GM12801 (cell line): ENCODE results near the gene BRME1.

ENCODE experiments used
- TF ChIP-seq, protein P1 (sequence below): IDR thresholded peaks from one replicate; pipeline ENCODE4 v1.5.1; 2011; ENCODE audit warnings: control low read depth; ENCODE audit not compliant: insufficient read length; ENCODE audit errors: extremely low read depth

Gene BRME1

DNA sequence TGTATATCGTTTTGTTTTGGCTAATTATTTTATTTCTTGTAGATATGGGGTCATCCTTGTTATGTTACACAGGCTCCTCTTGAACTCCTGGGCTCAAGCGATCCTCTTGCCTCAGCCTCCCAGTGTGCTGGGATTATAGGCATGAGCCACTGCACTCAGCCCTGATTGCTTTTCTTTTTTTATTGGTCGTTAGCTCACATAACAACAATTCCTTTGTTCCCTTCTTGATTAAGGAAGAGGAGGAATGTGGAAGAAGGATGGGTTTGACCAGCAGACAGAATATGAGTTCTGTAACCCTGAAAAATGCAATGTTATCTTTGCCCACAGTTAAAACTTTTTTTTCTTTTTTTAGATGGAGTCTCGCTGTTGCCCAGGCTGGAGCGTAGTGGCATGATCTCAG lies 11.4 kb downstream of the BRME1 start:
- TF ChIP-seq, protein P1, sequence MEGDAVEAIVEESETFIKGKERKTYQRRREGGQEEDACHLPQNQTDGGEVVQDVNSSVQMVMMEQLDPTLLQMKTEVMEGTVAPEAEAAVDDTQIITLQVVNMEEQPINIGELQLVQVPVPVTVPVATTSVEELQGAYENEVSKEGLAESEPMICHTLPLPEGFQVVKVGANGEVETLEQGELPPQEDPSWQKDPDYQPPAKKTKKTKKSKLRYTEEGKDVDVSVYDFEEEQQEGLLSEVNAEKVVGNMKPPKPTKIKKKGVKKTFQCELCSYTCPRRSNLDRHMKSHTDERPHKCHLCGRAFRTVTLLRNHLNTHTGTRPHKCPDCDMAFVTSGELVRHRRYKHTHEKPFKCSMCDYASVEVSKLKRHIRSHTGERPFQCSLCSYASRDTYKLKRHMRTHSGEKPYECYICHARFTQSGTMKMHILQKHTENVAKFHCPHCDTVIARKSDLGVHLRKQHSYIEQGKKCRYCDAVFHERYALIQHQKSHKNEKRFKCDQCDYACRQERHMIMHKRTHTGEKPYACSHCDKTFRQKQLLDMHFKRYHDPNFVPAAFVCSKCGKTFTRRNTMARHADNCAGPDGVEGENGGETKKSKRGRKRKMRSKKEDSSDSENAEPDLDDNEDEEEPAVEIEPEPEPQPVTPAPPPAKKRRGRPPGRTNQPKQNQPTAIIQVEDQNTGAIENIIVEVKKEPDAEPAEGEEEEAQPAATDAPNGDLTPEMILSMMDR = no peak

DNA sequence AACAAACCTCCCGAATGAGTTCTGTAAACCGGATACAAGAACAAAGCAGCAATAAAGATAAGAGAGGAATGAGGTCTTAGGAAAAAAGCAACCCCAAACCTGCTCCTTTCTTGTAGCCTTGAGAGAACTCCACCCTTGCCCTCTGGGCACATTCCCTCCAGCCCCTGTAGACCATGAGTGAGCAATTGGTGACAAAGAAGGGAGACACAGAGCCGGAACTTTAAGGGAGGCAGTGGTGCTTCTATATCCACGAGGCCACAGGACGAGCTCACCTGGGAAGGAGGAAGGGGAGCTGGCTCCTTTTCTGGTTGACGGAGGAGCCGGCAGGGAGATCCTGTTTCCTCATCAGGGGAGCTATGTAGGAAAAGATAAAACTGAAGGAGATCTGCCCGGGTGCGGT lies 13.0 kb downstream of the BRME1 start:
- TF ChIP-seq, protein P1 = no peak

DNA sequence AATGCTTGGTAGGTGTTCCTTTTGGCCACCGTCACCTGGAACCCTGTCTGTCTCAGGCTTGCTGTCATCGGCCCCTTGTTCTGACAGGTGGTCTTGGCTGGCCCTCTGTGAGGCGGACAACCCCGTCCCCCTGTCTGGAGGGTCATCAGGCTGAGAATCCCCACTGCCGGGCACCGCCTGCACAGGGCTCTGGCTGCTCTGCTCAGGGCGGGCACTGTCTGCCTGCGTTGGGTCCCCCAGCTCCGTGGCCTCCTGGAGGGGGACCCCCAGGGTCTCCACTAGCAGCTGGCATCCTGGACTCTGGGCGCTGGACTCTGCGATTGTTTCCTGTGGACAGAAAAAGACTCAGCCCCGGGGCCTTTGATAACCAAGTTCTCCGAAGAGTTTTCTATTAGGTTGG lies 15.8 kb downstream of the BRME1 start:
- TF ChIP-seq, protein P1 = no peak

DNA sequence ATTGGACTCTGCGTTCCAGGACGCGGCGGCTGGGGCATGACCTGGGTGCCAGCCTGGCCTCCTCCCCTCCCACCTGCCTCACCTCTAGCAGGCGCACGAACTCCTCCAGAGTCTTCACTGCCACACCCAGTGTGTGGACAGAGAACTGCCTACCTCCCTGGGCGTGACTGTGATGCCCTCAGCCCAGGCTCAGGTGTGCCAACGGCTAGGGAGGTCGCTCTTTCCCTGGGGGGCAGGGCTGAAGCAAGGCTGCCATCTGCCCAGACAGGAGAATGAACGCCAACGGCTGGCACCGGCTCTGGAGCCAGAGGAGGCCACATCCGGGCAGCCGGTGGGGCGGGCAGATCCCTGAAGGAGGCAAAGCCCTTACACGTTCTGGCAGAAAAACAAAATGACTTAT lies 17.6 kb downstream of the BRME1 start:
- TF ChIP-seq, protein P1 = no peak

DNA sequence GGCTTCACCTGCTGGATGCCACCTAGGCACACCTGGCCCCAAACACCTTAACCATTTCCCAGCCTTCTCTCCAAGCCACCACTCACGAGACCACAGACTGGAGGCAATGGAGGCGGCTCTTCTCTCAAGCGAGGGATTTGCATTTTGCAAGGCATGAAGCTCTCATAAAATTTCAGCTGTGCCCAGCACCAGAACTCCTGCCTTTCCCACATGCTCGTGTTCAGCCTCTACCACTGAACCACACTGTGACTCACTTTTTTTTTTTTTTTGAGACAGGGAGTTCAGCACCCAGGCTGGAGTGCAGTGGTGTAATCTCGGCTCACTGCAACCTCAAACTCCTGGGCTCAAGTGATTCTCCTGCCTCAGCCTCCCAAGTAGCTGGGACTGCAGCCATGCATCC lies 18.4 kb downstream of the BRME1 start:
- TF ChIP-seq, protein P1 = no peak

DNA sequence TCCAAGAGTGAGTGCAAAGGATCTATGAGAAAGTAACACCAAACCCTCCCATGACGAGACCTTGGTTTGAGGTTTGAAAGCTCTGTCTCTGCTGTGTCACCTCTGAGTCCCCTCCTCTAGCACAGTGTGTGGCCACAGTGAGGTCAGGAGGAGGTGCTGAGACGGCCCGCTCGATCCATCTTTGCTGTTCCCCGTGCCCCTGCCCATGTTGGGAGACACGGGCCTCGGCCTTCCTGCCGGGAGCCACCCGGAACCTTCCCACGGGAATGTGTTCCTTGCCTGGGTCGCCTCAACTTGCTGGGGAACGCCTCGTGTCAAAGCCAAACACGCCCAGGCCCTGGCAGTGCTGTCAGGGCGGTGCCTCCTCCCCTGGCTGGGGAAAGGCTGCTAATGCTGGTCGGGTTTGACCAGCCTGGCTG lies 18.9 kb downstream of the BRME1 start:
- TF ChIP-seq, protein P1 = no peak

DNA sequence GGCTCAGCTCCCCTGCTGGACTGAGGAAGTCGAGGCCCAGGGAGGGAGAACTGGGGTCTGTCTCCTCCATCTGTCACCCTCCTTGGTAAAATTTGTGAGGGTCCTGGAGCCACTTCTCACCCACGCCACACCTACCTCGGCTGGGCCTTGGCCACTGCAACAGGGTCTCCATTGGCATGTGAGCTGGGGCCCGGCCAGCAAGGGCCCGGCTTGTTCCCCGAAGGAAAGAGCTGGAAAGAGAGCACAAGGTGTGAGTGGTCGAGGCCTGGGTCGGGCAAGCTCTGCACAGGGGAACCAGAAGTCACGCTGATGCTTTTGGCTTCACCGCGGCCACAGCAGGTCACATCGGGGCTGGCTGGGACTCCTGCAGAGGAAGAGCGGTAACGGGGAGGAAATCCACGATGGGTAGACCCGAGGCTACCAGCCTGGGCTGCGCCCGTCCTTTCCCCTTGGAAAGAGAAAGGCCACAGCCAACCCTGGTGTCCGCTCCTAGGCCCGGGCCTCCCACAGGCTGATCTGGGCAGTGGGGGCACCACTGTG lies 20.0 kb downstream of the BRME1 start:
- TF ChIP-seq, protein P1 = no peak
